GM12874 (cell line): Measurements from ENCODE around the gene MMAA.

Experiments
- CTCF ChIP-seq: IDR thresholded peaks from 2 replicates; pipeline ENCODE4 v1.5.1; 2011; ENCODE audit warnings: low read depth, mild to moderate bottlenecking, control low read depth, low read length, moderate library complexity; ENCODE audit not compliant: insufficient read depth

The MMAA gene

GRCh38 chr4:145625677-145626622, 6.8 kb downstream of the MMAA start:
- no peak for TF ChIP-seq CTCF

DNA sequence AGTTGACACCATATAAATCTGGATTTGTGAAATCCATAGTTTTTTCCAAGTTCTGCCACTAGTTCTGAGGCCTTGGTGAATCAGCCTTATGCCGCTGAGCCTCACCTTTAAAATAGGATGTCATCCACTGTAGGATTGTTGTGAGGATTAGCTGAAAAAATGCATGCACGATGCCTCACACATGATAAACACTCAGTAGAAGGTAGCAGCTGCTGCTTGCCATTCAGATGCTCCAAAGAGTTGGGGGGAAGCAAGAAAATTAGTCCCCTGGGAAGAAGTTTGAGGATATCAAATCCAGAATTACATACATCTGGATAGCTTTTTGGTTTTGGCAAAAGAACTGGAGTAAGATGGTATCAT, 7.4 kb downstream of the MMAA start:
- TF ChIP-seq CTCF: no peak

GRCh38 chr4:145635117-145635516, 15.9 kb downstream of the MMAA start:
- no peak for TF ChIP-seq CTCF

DNA sequence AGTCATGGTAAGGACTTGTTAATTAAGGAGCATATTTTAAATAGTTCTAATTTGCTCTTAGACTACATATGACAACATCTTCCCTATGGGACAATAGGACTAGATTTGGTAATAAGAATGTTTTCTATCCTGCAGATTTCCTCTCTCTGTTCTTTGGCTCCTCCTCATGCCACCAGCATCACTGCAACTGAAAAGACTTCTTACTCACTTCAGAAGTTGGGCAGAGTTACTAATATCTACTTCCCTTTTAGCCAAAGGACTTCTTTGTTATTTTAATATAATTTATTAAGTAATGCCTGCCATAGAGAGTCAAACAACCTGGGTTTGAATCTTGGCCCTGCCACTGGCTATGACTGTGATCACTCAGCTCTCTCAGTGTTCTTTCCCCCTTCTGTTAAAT, 16.4 kb downstream of the MMAA start:
- no peak for TF ChIP-seq CTCF

GRCh38 chr4:145639186-145639698, 20.1 kb downstream of the MMAA start:
- TF ChIP-seq CTCF: no peak

DNA sequence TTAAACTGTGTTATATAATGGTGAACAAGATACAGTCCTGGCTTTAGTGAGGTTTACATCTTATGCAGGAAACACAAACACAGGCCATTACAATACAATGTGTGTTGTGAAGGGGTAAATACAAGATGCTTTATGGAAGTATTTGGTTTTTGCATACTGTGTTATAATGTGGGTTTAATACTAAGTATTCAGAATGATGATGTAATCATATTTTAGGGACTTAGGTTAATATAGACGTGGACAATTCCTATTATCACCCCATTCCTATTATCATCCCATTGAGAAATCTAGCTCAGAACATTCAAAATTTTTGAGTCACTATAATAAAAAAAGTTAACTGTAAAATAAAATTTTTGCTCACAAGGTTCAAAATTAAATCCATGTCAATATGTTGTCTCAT, 24.1 kb downstream of the MMAA start:
- no peak for TF ChIP-seq CTCF

GRCh38 chr4:145644699-145645098, 25.5 kb downstream of the MMAA start:
- TF ChIP-seq CTCF: no peak
